ENCODE measurements around the gene ENOX2.
"Not testable (repeated sequence)": the region's sequence is repeated elsewhere in the genome, so short reads cannot be mapped to it uniquely, and the experiment has no call there.

The ENOX2 gene

GRCh38 chrX:130819367-130819766, 83.6 kb downstream of the ENOX2 start:
- H3K27me3 Mint-ChIP-seq; H3K27ac Mint-ChIP-seq; H3K9me3 Mint-ChIP-seq; H3K4me1 Mint-ChIP-seq (ENCODE audit: low read depth); H3K36me3 Mint-ChIP-seq (ENCODE audit: low read depth); H3K4me3 Mint-ChIP-seq: not testable (repeated sequence)

GRCh38 chrX:130813932-130814331, 89.1 kb downstream of the ENOX2 start:
- H3K27ac Mint-ChIP-seq; H3K27me3 Mint-ChIP-seq; H3K9me3 Mint-ChIP-seq; H3K4me3 Mint-ChIP-seq; H3K4me1 Mint-ChIP-seq (ENCODE audit: low read depth): not testable (repeated sequence)
- H3K36me3 Mint-ChIP-seq (ENCODE audit: low read depth), result peaks cover 12% of the 10 kb centered on the region

GRCh38 chrX:130810561-130810960, 92.4 kb downstream of the ENOX2 start:
- Mint-ChIP-seq H3K4me3 (no peak overlapping the region), H3K27ac (no peak overlapping the region), H3K36me3 (ENCODE audit: low read depth) (peaks cover 12% of the 10 kb centered on the region)

GRCh38 chrX:130805903-130806302, 97.1 kb downstream of the ENOX2 start:
- Mint-ChIP-seq H3K27me3 (no peaks in the 10 kb centered on the region), H3K27ac (no peak overlapping the region), H3K4me3 (no peak overlapping the region), H3K9me3 (no peaks in the 10 kb centered on the region), H3K36me3 (ENCODE audit: low read depth) (no peaks in the 10 kb centered on the region), H3K4me1 (ENCODE audit: low read depth) (no peaks in the 10 kb centered on the region)

More at GRCh38 chrX:130810561-130810960, 92.4 kb downstream of the ENOX2 start:
- no peaks in the 10 kb centered on the region for H3K4me1 Mint-ChIP-seq (ENCODE audit: low read depth)
- no peaks in the 10 kb centered on the region for H3K27me3 Mint-ChIP-seq
- no peaks in the 10 kb centered on the region for H3K9me3 Mint-ChIP-seq

- Mint-ChIP-seq H3K36me3 (ENCODE audit: low read depth) (no peaks in the 10 kb centered on the region), H3K4me3 (no peak overlapping the region), H3K27me3 (no peaks in the 10 kb centered on the region), H3K9me3 (no peaks in the 10 kb centered on the region), H3K4me1 (ENCODE audit: low read depth) (no peaks in the 10 kb centered on the region), H3K27ac (no peak overlapping the region)
These were observed 99.5 kb downstream of the ENOX2 start for GRCh38 chrX:130803537-130803936.

GRCh38 chrX:130801901-130802300, 101.1 kb downstream of the ENOX2 start:
- Mint-ChIP-seq H3K9me3 (no peaks in the 10 kb centered on the region), H3K4me3 (no peak overlapping the region), H3K4me1 (ENCODE audit: low read depth) (no peaks in the 10 kb centered on the region), H3K27me3 (no peaks in the 10 kb centered on the region), H3K27ac (no peak overlapping the region), H3K36me3 (ENCODE audit: low read depth) (no peaks in the 10 kb centered on the region)

GRCh38 chrX:130799393-130799792, 103.6 kb downstream of the ENOX2 start:
- no peak overlapping the region for H3K27ac Mint-ChIP-seq
- no peak overlapping the region for H3K4me3 Mint-ChIP-seq
- H3K36me3 Mint-ChIP-seq (ENCODE audit: low read depth), result no peaks in the 10 kb centered on the region
- no peaks in the 10 kb centered on the region for H3K27me3 Mint-ChIP-seq
- no peaks in the 10 kb centered on the region for H3K9me3 Mint-ChIP-seq
- no peaks in the 10 kb centered on the region for H3K4me1 Mint-ChIP-seq (ENCODE audit: low read depth)

GRCh38 chrX:130793975-130794374, 109.0 kb downstream of the ENOX2 start:
- H3K4me1 Mint-ChIP-seq (ENCODE audit: low read depth), result no peaks in the 10 kb centered on the region
- H3K36me3 Mint-ChIP-seq (ENCODE audit: low read depth), result peaks cover 4% of the 10 kb centered on the region
- H3K27ac Mint-ChIP-seq, result no peak overlapping the region
- H3K4me3 Mint-ChIP-seq, result no peak overlapping the region
- H3K27me3 Mint-ChIP-seq, result no peaks in the 10 kb centered on the region
- no peaks in the 10 kb centered on the region for H3K9me3 Mint-ChIP-seq

- H3K27me3 Mint-ChIP-seq; H3K9me3 Mint-ChIP-seq; H3K4me1 Mint-ChIP-seq (ENCODE audit: low read depth); H3K4me3 Mint-ChIP-seq; H3K36me3 Mint-ChIP-seq (ENCODE audit: low read depth); H3K27ac Mint-ChIP-seq: not testable (repeated sequence)
These were observed 111.1 kb downstream of the ENOX2 start for GRCh38 chrX:130791870-130792269.

GRCh38 chrX:130789793-130790192, 113.2 kb downstream of the ENOX2 start:
- H3K27me3 Mint-ChIP-seq, result no peaks in the 10 kb centered on the region
- no peak overlapping the region for H3K27ac Mint-ChIP-seq
- H3K4me3 Mint-ChIP-seq, result no peak overlapping the region
- H3K4me1 Mint-ChIP-seq (ENCODE audit: low read depth), result no peaks in the 10 kb centered on the region
- H3K9me3 Mint-ChIP-seq, result no peaks in the 10 kb centered on the region
- H3K36me3 Mint-ChIP-seq (ENCODE audit: low read depth), result peaks cover 4% of the 10 kb centered on the region

- Mint-ChIP-seq H3K9me3 (no peaks in the 10 kb centered on the region), H3K4me3 (no peak overlapping the region), H3K36me3 (ENCODE audit: low read depth) (peaks cover 4% of the 10 kb centered on the region), H3K27ac (no peak overlapping the region), H3K4me1 (ENCODE audit: low read depth) (no peaks in the 10 kb centered on the region), H3K27me3 (no peaks in the 10 kb centered on the region)
These were observed 114.0 kb downstream of the ENOX2 start for GRCh38 chrX:130788786-130789581.

GRCh38 chrX:130786030-130786429, 117.0 kb downstream of the ENOX2 start:
- no peak overlapping the region for H3K4me3 Mint-ChIP-seq
- no peaks in the 10 kb centered on the region for H3K27me3 Mint-ChIP-seq
- H3K9me3 Mint-ChIP-seq, result no peaks in the 10 kb centered on the region
- H3K4me1 Mint-ChIP-seq (ENCODE audit: low read depth), result no peaks in the 10 kb centered on the region
- no peak overlapping the region for H3K27ac Mint-ChIP-seq
- H3K36me3 Mint-ChIP-seq (ENCODE audit: low read depth), result peaks cover 4% of the 10 kb centered on the region

- peaks cover 22% of the 10 kb centered on the region for H3K36me3 Mint-ChIP-seq (ENCODE audit: low read depth)
- no peaks in the 10 kb centered on the region for H3K9me3 Mint-ChIP-seq
- no peaks in the 10 kb centered on the region for H3K4me1 Mint-ChIP-seq (ENCODE audit: low read depth)
These were observed 124.2 kb downstream of the ENOX2 start for GRCh38 chrX:130778773-130779172.

GRCh38 chrX:130775849-130776248, 127.2 kb downstream of the ENOX2 start:
- H3K27ac Mint-ChIP-seq, result no peak overlapping the region
- peaks cover 23% of the 10 kb centered on the region for H3K36me3 Mint-ChIP-seq (ENCODE audit: low read depth)
- H3K4me3 Mint-ChIP-seq, result no peak overlapping the region
- H3K27me3 Mint-ChIP-seq, result no peaks in the 10 kb centered on the region
- peaks cover 2% of the 10 kb centered on the region for H3K4me1 Mint-ChIP-seq (ENCODE audit: low read depth)
- H3K9me3 Mint-ChIP-seq, result no peaks in the 10 kb centered on the region

More at GRCh38 chrX:130778773-130779172, 124.2 kb downstream of the ENOX2 start:
- no peak overlapping the region for H3K27ac Mint-ChIP-seq
- H3K4me3 Mint-ChIP-seq, result no peak overlapping the region
- no peaks in the 10 kb centered on the region for H3K27me3 Mint-ChIP-seq

GRCh38 chrX:130772776-130773143, 130.2 kb downstream of the ENOX2 start:
- Mint-ChIP-seq H3K27ac (no peak overlapping the region), H3K27me3 (no peaks in the 10 kb centered on the region), H3K36me3 (ENCODE audit: low read depth) (peaks cover 11% of the 10 kb centered on the region), H3K4me3 (no peak overlapping the region), H3K9me3 (no peaks in the 10 kb centered on the region), H3K4me1 (ENCODE audit: low read depth) (peaks cover 2% of the 10 kb centered on the region)

GRCh38 chrX:130772105-130772775, 130.8 kb downstream of the ENOX2 start:
- peaks cover 14% of the 10 kb centered on the region for H3K36me3 Mint-ChIP-seq (ENCODE audit: low read depth)
- no peak overlapping the region for H3K4me3 Mint-ChIP-seq
- H3K27ac Mint-ChIP-seq, result no peak overlapping the region
- H3K9me3 Mint-ChIP-seq, result no peaks in the 10 kb centered on the region
- H3K27me3 Mint-ChIP-seq, result no peaks in the 10 kb centered on the region
- peaks cover 2% of the 10 kb centered on the region for H3K4me1 Mint-ChIP-seq (ENCODE audit: low read depth)
